HEK293 (cell line): ENCODE data around the gene LAMA5.
A peak's percentile ranks its signal among the peaks of the same experiment; 100 is the strongest.

Source experiments
- BCL11B ChIP-seq: fragments of 450-650 bp; formaldehyde crosslinking; IDR thresholded peaks from 2 replicates; pipeline ENCODE4 v1.5.1; 2016; ENCODE audit warnings: low read depth, missing biosample characterization, missing genetic modification characterization
- GFI1B ChIP-seq: fragments of 450-650 bp; formaldehyde crosslinking; IDR thresholded peaks from 2 replicates; pipeline ENCODE4 v1.5.1; 2016; ENCODE audit warnings: missing biosample characterization, missing genetic modification characterization
- KLF1 ChIP-seq: fragments of 450-650 bp; formaldehyde crosslinking; IDR thresholded peaks from 2 replicates; pipeline ENCODE4 v1.5.1; 2016; ENCODE audit warnings: missing biosample characterization, missing genetic modification characterization
- OSR2 ChIP-seq: fragments of 450-650 bp; formaldehyde crosslinking; IDR thresholded peaks from 2 replicates; pipeline ENCODE4 v1.5.1; 2016; ENCODE audit warnings: missing biosample characterization, missing genetic modification characterization
- OVOL3 ChIP-seq: fragments of 450-650 bp; formaldehyde crosslinking; IDR thresholded peaks from 2 replicates; pipeline ENCODE4 v1.5.1; 2016; ENCODE audit warnings: missing biosample characterization, missing genetic modification characterization
- SALL2 ChIP-seq: fragments of 450-650 bp; formaldehyde crosslinking; IDR thresholded peaks from 2 replicates; pipeline ENCODE4 v1.5.0; 2017; ENCODE audit warnings: missing biosample characterization, mild to moderate bottlenecking, missing genetic modification characterization, borderline replicate concordance
- ZBTB8A ChIP-seq: fragments of 450-650 bp; formaldehyde crosslinking; IDR thresholded peaks from 2 replicates; pipeline ENCODE4 v1.5.1; 2016; ENCODE audit warnings: missing biosample characterization, missing genetic modification characterization
- ZFHX2 ChIP-seq: fragments of 450-650 bp; formaldehyde crosslinking; conservative IDR thresholded peaks from 2 replicates; pipeline ENCODE4 v1.5.1; 2016; ENCODE audit warnings: missing biosample characterization, missing genetic modification characterization
- ZIC2 ChIP-seq: fragments of 450-650 bp; formaldehyde crosslinking; IDR thresholded peaks from 2 replicates; pipeline ENCODE4 v1.5.1; 2016; ENCODE audit warnings: missing biosample characterization, missing genetic modification characterization
- ZNF132 ChIP-seq: fragments of 450-650 bp; formaldehyde crosslinking; IDR thresholded peaks from 2 replicates; pipeline ENCODE4 v1.5.1; 2017; ENCODE audit warnings: missing biosample characterization, missing genetic modification characterization, borderline replicate concordance
- ZNF146 ChIP-seq: fragments of 450-650 bp; formaldehyde crosslinking; IDR thresholded peaks from 2 replicates; pipeline ENCODE4 v1.5.1; 2016; ENCODE audit warnings: missing biosample characterization, missing genetic modification characterization
- ZNF221 ChIP-seq: fragments of 450-650 bp; formaldehyde crosslinking; IDR thresholded peaks from 2 replicates; pipeline ENCODE4 v1.5.1; 2017; ENCODE audit warnings: missing biosample characterization, missing genetic modification characterization, borderline replicate concordance
- ZNF350 ChIP-seq: fragments of 450-650 bp; formaldehyde crosslinking; IDR thresholded peaks from 2 replicates; pipeline ENCODE4 v1.5.0; 2017; ENCODE audit warnings: missing biosample characterization, mild to moderate bottlenecking, missing genetic modification characterization
- ZNF521 ChIP-seq: fragments of 450-650 bp; formaldehyde crosslinking; IDR thresholded peaks from 2 replicates; pipeline ENCODE4 v1.5.1; 2017; ENCODE audit warnings: missing biosample characterization, mild to moderate bottlenecking, missing genetic modification characterization
- ZNF544 ChIP-seq: fragments of 450-650 bp; formaldehyde crosslinking; IDR thresholded peaks from 2 replicates; pipeline ENCODE4 v1.5.0; 2017; ENCODE audit warnings: missing biosample characterization, missing genetic modification characterization
- ZNF558 ChIP-seq: fragments of 450-650 bp; formaldehyde crosslinking; IDR thresholded peaks from 2 replicates; pipeline ENCODE4 v1.5.1; 2016; ENCODE audit warnings: missing biosample characterization, missing genetic modification characterization
- ZNF571 ChIP-seq: fragments of 450-650 bp; formaldehyde crosslinking; IDR thresholded peaks from 2 replicates; pipeline ENCODE4 v1.5.0; 2017; ENCODE audit warnings: missing biosample characterization, missing genetic modification characterization
- ZNF626 ChIP-seq: fragments of 450-650 bp; sonication (Bioruptor Pico); formaldehyde crosslinking; IDR thresholded peaks from 2 replicates; pipeline ENCODE4 v1.5.1; 2018; ENCODE audit warnings: missing biosample characterization, missing genetic modification characterization, inconsistent platforms
- ZNF654 ChIP-seq: fragments of 450-650 bp; formaldehyde crosslinking; IDR thresholded peaks from 2 replicates; pipeline ENCODE4 v1.5.1; 2016; ENCODE audit warnings: low read depth, missing biosample characterization, missing genetic modification characterization
- ZNF664 ChIP-seq: fragments of 450-650 bp; formaldehyde crosslinking; IDR thresholded peaks from 2 replicates; pipeline ENCODE4 v1.5.1; 2016; ENCODE audit warnings: missing biosample characterization, missing genetic modification characterization
- ZNF677 ChIP-seq: fragments of 450-650 bp; IDR thresholded peaks from 2 replicates; pipeline ENCODE4 v1.5.0; 2018; ENCODE audit warnings: missing biosample characterization, mild to moderate bottlenecking, missing genetic modification characterization, moderate library complexity
- ZNF768 ChIP-seq: fragments of 450-650 bp; formaldehyde crosslinking; IDR thresholded peaks from 2 replicates; pipeline ENCODE4 v1.5.1; 2018; ENCODE audit warnings: missing biosample characterization, mild to moderate bottlenecking, missing genetic modification characterization
- TF ChIP-seq, protein P1 (sequence below): fragments of 450-650 bp; formaldehyde crosslinking; IDR thresholded peaks from 2 replicates; pipeline ENCODE4; 2016; ENCODE audit warnings: missing biosample characterization, missing genetic modification characterization
- TF ChIP-seq, protein P2 (sequence below): fragments of 450-650 bp; formaldehyde crosslinking; IDR thresholded peaks from 2 replicates; pipeline ENCODE4 v1.5.1; 2016; ENCODE audit warnings: missing biosample characterization, missing genetic modification characterization
- TF ChIP-seq, protein P3 (sequence below): IDR thresholded peaks from 2 replicates; pipeline ENCODE4 v1.6.1; 2011; ENCODE audit warnings: mild to moderate bottlenecking, low read depth, low read length, borderline replicate concordance
- TF ChIP-seq, protein P4 (sequence below): fragments of 450-650 bp; formaldehyde crosslinking; IDR thresholded peaks from 2 replicates; pipeline ENCODE4 v1.5.1; 2016; ENCODE audit warnings: missing biosample characterization, missing genetic modification characterization
- TF ChIP-seq, protein P5 (sequence below): fragments of 450-650 bp; formaldehyde crosslinking; IDR thresholded peaks from 2 replicates; pipeline ENCODE4 v1.5.1; 2016; ENCODE audit warnings: missing biosample characterization, missing genetic modification characterization
- TF ChIP-seq, protein P6 (sequence below): fragments of 450-650 bp; formaldehyde crosslinking; IDR thresholded peaks from 2 replicates; pipeline ENCODE4 v1.5.1; 2017; ENCODE audit warnings: missing biosample characterization, missing genetic modification characterization
- TF ChIP-seq, protein P7 (sequence below): fragments of 450-650 bp; formaldehyde crosslinking; IDR thresholded peaks from 2 replicates; pipeline ENCODE4 v1.5.1; 2016; ENCODE audit warnings: missing biosample characterization, missing genetic modification characterization, borderline replicate concordance

Gene LAMA5

DNA sequence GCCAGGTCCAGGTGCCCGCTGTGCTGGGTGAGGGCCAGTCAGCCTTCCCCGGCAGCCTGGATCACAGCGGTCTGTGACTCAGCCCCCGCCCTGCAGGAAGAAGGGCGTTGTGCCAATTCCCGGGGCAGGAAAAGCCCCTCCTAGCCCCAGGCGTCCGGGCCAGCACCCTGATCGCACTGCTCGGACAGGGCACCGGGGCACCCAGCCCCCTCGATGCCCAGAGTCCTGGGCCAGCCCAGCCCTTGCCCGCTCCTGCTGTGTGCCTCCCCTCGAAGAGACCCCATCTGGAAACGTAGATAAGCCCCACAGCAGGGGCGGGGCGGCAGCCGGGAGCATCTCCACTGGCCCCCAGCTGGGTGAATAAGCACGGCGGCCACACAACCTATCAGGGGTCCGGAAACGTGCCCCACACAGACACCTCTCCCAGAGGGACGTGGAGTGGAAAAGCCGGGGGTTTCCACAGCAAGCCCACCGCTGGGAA is 9.9 kb downstream of the LAMA5 start (continued):
- TF ChIP-seq, protein P1, sequence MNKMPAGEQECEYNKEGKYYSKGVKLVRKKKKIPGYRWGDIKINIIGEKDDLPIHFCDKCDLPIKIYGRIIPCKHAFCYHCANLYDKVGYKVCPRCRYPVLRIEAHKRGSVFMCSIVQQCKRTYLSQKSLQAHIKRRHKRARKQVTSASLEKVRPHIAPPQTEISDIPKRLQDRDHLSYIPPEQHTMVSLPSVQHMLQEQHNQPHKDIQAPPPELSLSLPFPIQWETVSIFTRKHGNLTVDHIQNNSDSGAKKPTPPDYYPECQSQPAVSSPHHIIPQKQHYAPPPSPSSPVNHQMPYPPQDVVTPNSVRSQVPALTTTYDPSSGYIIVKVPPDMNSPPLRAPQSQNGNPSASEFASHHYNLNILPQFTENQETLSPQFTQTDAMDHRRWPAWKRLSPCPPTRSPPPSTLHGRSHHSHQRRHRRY (tag by site-specific recombination) = no peak
- TF ChIP-seq GFI1B (tag by site-specific recombination) (no peak), ZNF558 (tag by site-specific recombination) (no peak), KLF1 (tag by site-specific recombination) (peak; percentile 72), SALL2 (tag by site-specific recombination) (no peak), ZNF677 (no peak), ZNF768 (no peak), ZNF221 (tag by site-specific recombination) (no peak), ZIC2 (peak; percentile 95), OSR2 (tag by site-specific recombination) (0 out of 2 replicates have a peak, but pooled peaks have one; percentile 13), ZNF571 (tag by site-specific recombination) (no peak), BCL11B (tag by site-specific recombination) (no peak), ZBTB8A (tag by site-specific recombination) (peak; percentile 48), ZNF146 (no peak), ZNF132 (tag by site-specific recombination) (no peak), ZNF521 (no peak), ZNF664 (tag by site-specific recombination) (no peak), ZNF350 (tag by site-specific recombination) (no peak), ZNF544 (tag by site-specific recombination) (no peak), ZNF654 (tag by site-specific recombination) (no peak), ZFHX2 (tag by site-specific recombination) (0 out of 2 replicates have a peak, but pooled peaks have one; percentile 7), OVOL3 (tag by site-specific recombination) (no peak), ZNF626 (no peak)
- TF ChIP-seq, protein P2, sequence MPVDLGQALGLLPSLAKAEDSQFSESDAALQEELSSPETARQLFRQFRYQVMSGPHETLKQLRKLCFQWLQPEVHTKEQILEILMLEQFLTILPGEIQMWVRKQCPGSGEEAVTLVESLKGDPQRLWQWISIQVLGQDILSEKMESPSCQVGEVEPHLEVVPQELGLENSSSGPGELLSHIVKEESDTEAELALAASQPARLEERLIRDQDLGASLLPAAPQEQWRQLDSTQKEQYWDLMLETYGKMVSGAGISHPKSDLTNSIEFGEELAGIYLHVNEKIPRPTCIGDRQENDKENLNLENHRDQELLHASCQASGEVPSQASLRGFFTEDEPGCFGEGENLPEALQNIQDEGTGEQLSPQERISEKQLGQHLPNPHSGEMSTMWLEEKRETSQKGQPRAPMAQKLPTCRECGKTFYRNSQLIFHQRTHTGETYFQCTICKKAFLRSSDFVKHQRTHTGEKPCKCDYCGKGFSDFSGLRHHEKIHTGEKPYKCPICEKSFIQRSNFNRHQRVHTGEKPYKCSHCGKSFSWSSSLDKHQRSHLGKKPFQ = no peak
- TF ChIP-seq, protein P3, sequence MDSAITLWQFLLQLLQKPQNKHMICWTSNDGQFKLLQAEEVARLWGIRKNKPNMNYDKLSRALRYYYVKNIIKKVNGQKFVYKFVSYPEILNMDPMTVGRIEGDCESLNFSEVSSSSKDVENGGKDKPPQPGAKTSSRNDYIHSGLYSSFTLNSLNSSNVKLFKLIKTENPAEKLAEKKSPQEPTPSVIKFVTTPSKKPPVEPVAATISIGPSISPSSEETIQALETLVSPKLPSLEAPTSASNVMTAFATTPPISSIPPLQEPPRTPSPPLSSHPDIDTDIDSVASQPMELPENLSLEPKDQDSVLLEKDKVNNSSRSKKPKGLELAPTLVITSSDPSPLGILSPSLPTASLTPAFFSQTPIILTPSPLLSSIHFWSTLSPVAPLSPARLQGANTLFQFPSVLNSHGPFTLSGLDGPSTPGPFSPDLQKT = no peak
- TF ChIP-seq, protein P4, sequence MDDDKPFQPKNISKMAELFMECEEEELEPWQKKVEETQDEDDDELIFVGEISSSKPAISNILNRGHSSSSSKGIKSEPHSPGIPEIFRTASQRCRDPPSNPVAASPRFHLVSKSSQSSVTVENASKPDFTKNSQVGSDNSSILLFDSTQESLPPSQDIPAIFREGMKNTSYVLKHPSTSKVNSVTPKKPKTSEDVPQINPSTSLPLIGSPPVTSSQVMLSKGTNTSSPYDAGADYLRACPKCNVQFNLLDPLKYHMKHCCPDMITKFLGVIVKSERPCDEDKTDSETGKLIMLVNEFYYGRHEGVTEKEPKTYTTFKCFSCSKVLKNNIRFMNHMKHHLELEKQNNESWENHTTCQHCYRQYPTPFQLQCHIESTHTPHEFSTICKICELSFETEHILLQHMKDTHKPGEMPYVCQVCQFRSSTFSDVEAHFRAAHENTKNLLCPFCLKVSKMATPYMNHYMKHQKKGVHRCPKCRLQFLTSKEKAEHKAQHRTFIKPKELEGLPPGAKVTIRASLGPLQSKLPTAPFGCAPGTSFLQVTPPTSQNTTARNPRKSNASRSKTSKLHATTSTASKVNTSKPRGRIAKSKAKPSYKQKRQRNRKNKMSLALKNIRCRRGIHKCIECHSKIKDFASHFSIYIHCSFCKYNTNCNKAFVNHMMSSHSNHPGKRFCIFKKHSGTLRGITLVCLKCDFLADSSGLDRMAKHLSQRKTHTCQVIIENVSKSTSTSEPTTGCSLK (tag by site-specific recombination) = no peak
- TF ChIP-seq, protein P5, sequence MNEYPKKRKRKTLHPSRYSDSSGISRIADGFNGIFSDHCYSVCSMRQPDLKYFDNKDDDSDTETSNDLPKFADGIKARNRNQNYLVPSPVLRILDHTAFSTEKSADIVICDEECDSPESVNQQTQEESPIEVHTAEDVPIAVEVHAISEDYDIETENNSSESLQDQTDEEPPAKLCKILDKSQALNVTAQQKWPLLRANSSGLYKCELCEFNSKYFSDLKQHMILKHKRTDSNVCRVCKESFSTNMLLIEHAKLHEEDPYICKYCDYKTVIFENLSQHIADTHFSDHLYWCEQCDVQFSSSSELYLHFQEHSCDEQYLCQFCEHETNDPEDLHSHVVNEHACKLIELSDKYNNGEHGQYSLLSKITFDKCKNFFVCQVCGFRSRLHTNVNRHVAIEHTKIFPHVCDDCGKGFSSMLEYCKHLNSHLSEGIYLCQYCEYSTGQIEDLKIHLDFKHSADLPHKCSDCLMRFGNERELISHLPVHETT (tag by site-specific recombination) = no peak
- TF ChIP-seq, protein P6, sequence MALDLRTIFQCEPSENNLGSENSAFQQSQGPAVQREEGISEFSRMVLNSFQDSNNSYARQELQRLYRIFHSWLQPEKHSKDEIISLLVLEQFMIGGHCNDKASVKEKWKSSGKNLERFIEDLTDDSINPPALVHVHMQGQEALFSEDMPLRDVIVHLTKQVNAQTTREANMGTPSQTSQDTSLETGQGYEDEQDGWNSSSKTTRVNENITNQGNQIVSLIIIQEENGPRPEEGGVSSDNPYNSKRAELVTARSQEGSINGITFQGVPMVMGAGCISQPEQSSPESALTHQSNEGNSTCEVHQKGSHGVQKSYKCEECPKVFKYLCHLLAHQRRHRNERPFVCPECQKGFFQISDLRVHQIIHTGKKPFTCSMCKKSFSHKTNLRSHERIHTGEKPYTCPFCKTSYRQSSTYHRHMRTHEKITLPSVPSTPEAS = no peak
- TF ChIP-seq, protein P7, sequence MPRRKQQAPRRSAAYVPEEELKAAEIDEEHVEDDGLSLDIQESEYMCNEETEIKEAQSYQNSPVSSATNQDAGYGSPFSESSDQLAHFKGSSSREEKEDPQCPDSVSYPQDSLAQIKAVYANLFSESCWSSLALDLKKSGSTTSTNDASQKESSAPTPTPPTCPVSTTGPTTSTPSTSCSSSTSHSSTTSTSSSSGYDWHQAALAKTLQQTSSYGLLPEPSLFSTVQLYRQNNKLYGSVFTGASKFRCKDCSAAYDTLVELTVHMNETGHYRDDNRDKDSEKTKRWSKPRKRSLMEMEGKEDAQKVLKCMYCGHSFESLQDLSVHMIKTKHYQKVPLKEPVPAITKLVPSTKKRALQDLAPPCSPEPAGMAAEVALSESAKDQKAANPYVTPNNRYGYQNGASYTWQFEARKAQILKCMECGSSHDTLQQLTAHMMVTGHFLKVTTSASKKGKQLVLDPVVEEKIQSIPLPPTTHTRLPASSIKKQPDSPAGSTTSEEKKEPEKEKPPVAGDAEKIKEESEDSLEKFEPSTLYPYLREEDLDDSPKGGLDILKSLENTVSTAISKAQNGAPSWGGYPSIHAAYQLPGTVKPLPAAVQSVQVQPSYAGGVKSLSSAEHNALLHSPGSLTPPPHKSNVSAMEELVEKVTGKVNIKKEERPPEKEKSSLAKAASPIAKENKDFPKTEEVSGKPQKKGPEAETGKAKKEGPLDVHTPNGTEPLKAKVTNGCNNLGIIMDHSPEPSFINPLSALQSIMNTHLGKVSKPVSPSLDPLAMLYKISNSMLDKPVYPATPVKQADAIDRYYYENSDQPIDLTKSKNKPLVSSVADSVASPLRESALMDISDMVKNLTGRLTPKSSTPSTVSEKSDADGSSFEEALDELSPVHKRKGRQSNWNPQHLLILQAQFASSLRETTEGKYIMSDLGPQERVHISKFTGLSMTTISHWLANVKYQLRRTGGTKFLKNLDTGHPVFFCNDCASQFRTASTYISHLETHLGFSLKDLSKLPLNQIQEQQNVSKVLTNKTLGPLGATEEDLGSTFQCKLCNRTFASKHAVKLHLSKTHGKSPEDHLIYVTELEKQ = no peak
